GM12874 (cell line): ENCODE measurements around the gene HIVEP2.

Experiments
- CTCF ChIP-seq: IDR thresholded peaks from 2 replicates; pipeline ENCODE4 v1.5.1; 2011; ENCODE audit warnings: low read depth, mild to moderate bottlenecking, control low read depth, low read length, moderate library complexity; ENCODE audit not compliant: insufficient read depth

Gene HIVEP2

GRCh38 chr6:142945049-142945445, at the start of gene HIVEP2:
HIVEP2 (minus strand) TSS chr6:142945176; CDS start chr6:142774738, 170,438 bp downstream.
- TF ChIP-seq CTCF: no peak

DNA sequence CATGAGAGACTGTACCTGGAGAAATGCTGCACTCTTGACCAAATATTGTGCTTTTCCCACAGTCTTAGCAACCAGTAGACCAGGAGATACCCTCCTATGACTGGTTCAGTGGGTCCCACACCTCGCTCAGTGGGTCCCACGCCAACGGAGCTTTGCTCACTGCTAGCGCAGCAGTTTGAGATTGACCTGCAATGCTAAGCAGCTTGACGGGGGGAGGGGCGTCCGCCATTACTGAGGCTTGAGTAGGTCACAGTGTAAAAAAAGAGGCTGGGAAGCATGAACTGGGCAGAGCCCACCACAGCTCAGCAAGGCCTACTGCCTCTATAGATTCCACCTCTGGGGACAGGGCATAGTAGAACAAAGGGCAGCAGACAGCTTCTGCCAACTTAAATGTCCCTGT, 49.0 kb upstream of the HIVEP2 start:
- TF ChIP-seq CTCF: no peak

- no peak for TF ChIP-seq CTCF
These were observed 42.5 kb upstream of the HIVEP2 start for GRCh38 chr6:142987490-142987889.

DNA sequence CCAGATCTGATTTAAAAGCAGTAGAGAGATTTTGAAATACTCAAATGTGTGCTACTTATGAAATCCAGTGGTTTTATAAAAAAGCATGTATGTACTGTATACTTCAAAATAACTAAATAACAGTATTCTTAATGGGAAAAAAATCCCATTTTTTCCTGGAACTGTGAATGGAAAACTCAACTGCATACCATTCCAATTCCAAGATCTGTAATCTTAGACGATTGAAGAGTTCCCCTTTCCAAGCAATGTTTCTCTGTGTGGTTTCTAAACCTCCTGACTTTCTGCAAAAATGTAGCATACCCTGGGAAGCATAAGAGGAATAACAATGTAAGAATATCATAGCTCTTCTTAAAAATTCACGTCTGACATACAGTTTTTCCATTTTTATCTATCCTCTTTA, 40.3 kb upstream of the HIVEP2 start:
- TF ChIP-seq CTCF: no peak

GRCh38 chr6:142984386-142984785, 39.4 kb upstream of the HIVEP2 start:
- no peak for TF ChIP-seq CTCF

DNA sequence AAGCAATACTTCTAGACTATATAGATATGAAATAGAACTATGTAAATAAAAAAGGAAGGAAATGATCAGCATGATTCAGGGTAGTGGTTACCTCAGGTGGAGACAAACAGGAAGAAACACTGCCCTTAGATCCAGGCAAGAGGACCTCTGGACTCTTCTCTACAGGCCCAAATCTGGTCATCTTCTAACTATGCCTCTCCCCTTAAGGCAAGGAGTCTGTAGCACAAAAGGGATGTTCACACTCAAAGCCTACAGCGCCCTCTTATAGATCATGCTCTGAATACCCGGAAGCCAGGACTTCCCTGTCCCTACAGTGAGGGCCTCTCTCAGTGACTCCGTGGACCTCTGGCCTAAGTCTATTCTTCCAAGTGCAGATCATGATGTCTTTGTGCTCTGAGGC, 30.4 kb upstream of the HIVEP2 start:
- no peak for TF ChIP-seq CTCF

GRCh38 chr6:142968601-142969000, 23.6 kb upstream of the HIVEP2 start:
- no peak for TF ChIP-seq CTCF

DNA sequence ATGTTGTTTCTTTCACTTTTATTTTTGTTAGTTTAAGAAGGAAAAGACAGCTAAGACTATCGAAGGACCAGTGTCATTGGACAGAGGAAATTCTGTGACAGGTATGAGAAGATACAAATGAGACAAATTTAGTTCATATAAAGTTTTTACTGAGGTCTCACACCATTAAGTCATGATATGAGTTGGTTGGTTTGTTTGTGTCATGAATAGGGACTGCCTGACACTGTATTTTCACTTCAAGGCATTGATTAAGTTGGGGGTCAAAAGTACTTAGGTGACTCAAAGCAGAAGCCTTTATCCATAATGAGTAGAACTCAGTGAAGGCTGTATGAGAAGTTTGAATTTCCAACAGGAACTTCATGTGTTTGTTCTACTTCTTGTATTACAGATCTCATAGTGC, 21.3 kb upstream of the HIVEP2 start:
- TF ChIP-seq CTCF: no peak
